ELR (cell line): ENCODE measurements around the gene PTHLH.
A peak's percentile ranks its signal among the peaks of the same experiment; 100 is the strongest.

ENCODE experiments used
- DNase-seq: peaks from one replicate; pipeline ENCODE4 v3.0.0-alpha.2; 2015; ENCODE audit warnings: low read depth

The PTHLH gene

GRCh38 chr12:27972721-27973120, at the start of gene PTHLH:
Gene PTHLH, minus strand, starts transcription at chr12:27972733. Its CDS starts 3,239 bp downstream, at chr12:27969494.
- DNase-seq: no peak

- no peak for DNase-seq
These were observed 49.2 kb upstream of the PTHLH start for GRCh38 chr12:28021704-28022103.

- DNase-seq: no peak
These were observed 45.3 kb upstream of the PTHLH start for GRCh38 chr12:28017873-28018255.

DNA sequence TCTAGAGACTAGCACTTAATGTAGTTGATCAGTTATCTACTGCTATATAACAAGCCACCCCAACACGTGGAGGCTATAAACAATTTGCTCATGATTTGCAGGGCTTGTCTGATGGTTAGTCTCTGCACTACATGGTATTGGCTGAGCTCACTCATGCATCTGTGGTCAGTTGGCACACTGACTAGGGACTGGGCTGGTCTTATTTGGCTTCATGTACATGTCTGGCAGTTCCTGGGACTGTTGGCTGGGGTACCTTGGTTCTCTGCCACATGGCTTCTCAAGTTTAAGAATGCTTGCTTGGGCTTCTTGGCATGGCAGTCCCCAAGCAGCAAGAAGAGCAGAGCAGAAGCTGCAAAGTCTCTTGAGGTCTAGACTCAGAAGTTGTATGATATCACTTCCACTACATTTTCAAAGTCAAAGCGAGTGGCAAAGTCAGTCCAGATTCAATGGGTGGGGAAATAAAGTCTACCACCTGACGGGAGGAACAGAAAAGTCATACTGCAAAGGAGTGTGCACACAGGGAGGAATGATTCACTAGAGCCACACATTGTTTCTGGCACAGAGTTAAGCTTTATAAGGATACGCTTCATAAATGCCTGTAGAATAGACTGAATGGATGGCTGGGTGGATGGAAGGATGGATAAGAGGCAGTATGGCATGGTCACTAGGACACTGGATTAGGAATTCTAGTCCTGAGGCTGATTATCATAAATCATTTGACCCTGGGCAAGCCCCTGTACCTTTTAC, 44.8 kb upstream of the PTHLH start:
- no peak for DNase-seq

DNA sequence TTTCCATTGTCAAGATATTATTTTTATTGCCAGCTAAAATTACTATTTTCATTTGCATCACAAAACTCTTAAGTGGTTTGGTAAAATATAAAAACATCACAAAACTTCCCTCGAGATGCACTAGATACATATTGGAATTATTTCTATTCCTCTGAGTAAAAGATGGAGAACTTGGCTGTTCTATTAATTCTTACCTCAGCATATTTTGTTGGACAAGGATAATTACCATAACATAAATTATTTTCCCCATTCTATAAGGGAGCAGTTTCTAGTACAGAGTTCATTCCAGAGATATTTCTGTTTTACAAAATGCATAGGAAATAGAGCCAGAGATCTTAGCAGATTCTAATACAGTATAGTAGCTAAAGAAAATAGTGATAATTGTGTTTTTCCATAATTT, 42.6 kb upstream of the PTHLH start:
- DNase-seq: no peak

DNA sequence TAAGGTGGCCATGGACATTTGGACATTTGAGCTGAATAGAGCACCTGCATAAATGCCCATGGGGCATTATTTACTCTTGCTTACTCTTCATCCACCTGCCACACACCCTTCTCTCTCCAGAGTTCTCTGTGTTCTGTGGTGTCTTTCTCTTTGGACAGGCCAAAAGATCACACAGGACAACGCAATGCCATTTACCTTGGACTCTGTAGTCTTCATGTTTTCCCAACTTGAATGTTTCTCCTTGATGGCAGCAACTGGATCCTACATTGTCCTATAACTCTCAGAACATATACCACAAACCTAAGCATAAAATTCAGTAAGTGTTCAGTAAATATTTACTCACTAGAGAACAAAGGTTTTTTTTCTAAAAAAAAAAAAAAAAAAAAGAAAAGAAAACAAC, 41.7 kb upstream of the PTHLH start:
- DNase-seq: no peak

- no peak for DNase-seq
These were observed 39.9 kb upstream of the PTHLH start for GRCh38 chr12:28012333-28012918.

DNA sequence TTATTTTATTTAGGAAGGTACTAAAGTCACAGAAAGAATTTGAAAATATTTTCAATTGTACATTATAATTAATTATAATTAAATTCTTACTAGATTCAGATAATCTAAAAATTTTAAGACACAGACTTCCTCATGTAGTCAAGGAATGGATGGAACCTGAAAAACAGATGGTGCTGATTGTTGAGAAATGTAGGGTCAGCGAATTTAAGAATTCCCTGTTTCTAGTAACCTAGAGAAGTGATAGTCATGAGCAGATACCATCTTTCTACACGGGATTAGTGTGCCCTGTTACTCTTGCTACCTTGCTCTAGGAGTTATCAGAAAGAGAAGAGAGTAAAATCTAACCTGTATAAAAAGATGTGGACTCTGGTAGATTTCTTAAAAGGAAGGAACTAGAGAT, 37.5 kb upstream of the PTHLH start:
- DNase-seq: no peak

GRCh38 chr12:27999970-28000369, 27.4 kb upstream of the PTHLH start:
- DNase-seq: peak; percentile 4

DNA sequence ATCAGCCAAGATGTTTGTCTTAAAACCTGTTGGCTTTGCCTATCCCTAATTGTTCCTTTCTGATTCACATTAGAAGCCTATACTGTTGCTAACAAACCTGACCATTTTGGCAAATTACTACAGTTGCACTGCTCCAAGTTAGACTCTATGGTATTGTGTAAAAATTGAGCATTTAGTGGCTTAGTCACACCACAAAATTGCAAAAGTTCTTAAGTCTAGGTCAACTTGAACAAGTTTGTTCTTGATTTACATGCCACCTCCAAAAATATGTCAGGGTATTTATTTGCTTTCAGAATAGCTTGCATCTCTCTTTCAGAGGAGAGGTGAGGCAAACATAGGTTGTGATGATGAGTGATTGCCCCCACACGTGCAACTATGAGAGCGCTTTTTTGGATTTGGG, 27.0 kb upstream of the PTHLH start:
- DNase-seq: peak; percentile 5

GRCh38 chr12:27998658-27999057, 26.1 kb upstream of the PTHLH start:
- no peak for DNase-seq

DNA sequence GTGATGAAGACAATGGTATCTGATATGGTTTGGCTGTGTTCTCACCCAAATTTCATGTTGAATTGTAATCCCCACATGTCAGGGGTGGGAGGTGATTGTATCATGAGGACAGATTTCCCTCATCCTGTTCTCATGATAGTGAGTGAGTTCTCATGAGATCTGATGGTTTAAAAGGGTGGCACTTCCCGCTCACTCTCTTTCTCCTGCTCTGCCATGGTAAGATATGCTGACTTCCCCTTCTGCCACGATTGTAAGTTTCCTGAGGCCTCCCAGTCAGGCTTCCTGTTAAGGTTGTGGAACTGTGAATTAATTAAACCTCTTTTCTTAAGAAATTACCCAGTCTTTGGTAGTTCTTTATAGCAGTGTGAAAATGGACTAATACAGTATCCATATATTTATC, 25.6 kb upstream of the PTHLH start:
- DNase-seq: no peak

GRCh38 chr12:27996761-27997160, 24.2 kb upstream of the PTHLH start:
- DNase-seq: no peak

DNA sequence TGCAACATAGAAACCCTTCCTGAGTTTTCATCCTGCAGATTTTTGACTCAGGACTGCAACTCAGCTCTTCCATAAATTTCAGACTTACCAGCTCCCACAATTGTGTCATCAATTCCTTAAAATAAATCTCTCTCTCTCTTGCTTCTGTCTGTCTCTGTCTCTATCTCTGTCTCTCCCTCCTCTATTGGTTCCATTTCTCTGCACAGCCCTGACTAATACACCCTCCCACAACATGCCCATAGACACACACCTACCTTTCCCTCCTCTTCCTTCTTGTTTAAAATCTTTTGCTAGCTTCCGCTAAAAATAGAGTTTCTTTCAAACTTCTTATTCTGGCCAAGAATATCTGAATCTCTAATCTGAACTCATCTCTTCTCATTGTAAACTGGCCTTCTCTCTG, 22.9 kb upstream of the PTHLH start:
- no peak for DNase-seq

DNA sequence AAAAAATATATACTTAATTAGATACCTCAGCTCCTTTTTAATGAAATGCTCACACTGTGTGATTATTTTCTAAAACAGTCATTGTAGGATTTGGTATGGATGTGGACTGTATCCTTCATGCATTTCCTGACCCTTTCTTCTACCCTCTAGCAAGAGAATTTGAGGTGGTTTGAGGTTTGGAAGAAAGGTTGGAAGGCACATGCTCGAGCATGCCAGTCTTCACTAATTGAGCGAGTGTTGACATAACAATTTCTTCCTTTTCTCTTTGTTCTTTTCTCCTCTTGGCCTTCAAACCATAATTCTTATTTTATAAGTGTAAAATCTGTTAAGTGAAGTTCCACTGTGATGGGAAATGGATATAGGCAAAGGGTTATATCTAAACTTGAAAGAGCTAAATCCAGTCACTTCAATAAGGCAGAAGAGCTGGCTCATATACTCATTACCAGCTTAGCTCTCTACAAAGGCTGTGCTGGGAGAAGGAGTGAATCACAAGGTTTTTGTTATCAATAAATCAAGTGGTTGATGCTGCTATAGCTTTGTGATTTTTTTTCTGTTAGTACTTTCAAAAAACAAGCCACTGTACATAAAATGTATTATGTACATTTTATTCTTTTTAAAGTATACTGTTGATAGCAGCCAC, 16.2 kb upstream of the PTHLH start:
- DNase-seq: no peak

DNA sequence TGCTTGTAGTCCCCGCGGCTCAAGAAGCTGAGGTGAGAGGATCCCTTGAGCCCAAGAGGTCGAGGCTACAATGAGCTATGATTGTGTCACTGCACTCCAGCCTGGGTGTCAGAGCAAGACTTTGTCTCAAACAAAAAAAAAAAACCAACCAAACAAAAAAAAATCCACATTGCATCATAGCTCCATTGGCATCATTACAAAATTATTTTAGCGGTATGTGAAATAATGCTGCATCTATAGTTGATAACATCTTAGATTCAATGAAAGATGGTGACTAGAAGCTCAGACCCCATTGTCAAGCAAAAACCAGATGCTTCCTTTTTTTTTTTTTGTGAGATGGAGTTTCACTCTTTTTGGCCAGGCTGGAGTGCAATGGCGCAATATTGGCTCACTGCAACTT, 14.8 kb upstream of the PTHLH start:
- no peak for DNase-seq

GRCh38 chr12:27984275-27984674, 11.7 kb upstream of the PTHLH start:
- peak; percentile 85 for DNase-seq

DNA sequence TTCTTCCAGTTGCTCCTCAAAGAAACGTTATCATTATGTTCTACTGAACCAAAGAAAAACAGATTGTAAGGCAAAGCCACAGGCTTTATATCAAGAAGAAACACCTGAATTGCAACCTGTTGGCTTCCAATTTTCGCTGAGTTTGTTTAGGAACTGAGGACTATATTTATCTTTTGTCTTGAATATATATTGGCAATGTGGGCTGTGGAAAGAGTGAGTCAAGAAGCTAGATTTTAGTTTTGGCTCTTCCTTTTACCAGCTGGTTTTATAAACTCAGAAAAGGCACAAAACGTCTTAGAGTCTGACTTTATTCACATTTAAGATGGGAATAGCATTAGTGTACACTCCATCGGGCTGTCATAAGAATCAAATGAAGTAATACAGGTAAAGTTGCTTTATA, 10.4 kb upstream of the PTHLH start:
- DNase-seq: no peak

- DNase-seq: peak; percentile 33
These were observed 9.9 kb upstream of the PTHLH start for GRCh38 chr12:27982385-27982784.

GRCh38 chr12:27981874-27982273, 9.3 kb upstream of the PTHLH start:
- DNase-seq: peak; percentile 94

DNA sequence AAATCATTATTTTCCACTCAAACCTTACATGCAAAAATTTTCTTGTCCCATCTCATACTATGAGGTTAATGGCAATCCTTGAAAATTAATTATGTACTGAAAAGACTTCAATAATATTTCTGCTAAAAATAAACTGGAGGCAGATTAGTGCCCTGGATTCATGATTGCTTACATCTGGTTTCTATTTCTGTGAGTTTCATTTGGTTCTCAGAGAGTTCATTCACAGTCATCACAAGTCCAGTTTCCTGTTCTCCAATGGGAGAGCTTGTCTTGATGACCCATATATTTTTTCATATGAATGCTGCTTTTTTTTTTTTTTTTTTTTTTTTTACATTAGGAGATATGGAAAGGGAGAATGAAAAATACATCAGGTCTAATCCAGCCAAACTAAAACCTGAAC, 6.6 kb upstream of the PTHLH start:
- no peak for DNase-seq

DNA sequence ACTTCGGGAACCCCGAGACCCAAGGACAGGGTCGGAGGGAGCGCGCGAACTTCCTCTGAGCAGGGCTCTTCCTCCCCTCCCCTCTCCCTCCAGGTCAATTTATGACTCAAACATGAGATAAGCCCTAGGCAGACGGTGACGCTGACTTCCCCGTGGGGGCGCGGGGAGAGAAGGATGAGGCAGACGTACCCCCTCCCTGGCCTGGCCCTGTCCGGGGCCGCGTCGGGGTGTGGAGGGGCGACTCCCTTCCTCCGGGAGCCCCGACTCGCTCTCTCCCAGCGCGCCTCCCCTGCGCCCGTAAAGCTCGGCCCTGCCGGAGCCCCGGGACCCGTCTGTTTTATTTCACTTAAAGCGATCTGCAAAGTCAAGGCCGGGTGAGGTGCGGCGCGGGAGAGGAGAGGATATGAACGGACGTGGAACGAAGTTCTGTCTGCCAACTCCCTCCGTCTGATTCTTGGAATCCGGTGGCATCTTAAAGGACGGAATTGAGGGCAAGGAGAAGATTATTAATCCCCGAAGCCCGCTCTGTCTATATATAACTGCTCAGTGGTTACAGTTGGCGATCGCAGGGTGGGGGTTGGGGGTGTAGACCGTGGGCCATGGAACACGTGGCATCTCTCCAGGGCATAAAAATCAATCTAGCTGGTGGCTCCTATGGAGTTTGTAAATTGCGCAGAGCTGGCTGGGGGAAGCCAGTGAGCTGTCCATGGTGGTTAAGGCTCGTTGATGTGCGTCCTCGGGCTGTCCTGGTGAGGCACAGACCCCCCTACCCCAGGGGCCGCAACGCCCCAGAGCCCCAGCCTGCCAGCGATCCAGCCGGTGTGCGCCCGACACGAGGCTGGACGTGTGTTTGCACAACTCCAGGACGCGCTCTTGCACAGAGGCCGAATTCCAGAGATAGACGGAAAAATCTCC, 2.9 kb upstream of the PTHLH start:
- DNase-seq: peak; percentile 82
